Nephron progenitor cell (in vitro differentiated cells): ENCODE measurements around the gene USP22.

Experiments used
- DNase-seq: peaks from one replicate; pipeline ENCODE4 v3.0.0; 2021
- H3K27ac Mint-ChIP-seq: 2 replicates; pipeline ENCODE4 v1.8.0; 2021; ENCODE audit warnings: mild to moderate bottlenecking, moderate library complexity, mixed read lengths
- H3K27me3 Mint-ChIP-seq: 2 replicates; pipeline ENCODE4 v1.8.0; 2021; ENCODE audit warnings: mild to moderate bottlenecking, low read depth, mixed read lengths; ENCODE audit not compliant: poor library complexity
- H3K36me3 Mint-ChIP-seq: 2 replicates; pipeline ENCODE4 v1.8.0; 2021; ENCODE audit warnings: low read depth, mixed read lengths
- H3K4me1 Mint-ChIP-seq: 2 replicates; pipeline ENCODE4 v1.8.0; 2021; ENCODE audit warnings: mixed read lengths
- H3K4me3 Mint-ChIP-seq: 2 replicates; pipeline ENCODE4 v1.8.0; 2021; ENCODE audit warnings: mild to moderate bottlenecking, moderate library complexity, mixed read lengths
- H3K9me3 Mint-ChIP-seq: 2 replicates; pipeline ENCODE4 v1.8.0; 2021; ENCODE audit warnings: mild to moderate bottlenecking, moderate library complexity, mixed read lengths
- CTCF ChIP-seq: fragments of 200-600 bp; sonication (generic); IDR thresholded peaks from 2 replicates; pipeline ENCODE4 v1.5.0; 2021; ENCODE audit warnings: antibody characterized with exemption

Gene USP22

DNA sequence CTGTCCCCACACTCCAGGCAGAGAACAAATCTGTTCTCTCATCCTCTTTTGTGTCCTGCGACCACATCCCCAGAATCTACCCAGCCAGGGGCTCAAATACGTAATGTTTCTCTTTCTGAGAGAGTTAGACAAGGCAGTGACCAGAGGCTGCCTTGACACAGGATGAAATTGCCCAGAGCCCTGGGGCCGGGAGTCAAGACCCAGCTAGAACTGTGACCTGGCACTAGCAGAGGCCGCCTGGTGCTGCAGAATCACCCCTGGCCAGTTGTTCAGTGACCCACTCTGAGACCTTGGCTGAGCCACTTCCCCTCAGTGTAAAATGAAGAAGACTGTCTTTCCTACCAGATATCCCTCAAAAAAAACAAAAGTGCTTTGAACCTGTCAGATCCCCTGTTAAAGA is 72.5 kb downstream of the USP22 start:
- no peak for DNase-seq
- Mint-ChIP-seq H3K9me3 (no peaks in the 10 kb centered on the region), H3K4me3 (no peak overlapping the region), H3K4me1 (no peaks in the 10 kb centered on the region), H3K27ac (peak overlapping the region; percentile 26), H3K36me3 (peaks cover 50% of the 10 kb centered on the region), H3K27me3 (no peaks in the 10 kb centered on the region)
- TF ChIP-seq CTCF = no peak

DNA sequence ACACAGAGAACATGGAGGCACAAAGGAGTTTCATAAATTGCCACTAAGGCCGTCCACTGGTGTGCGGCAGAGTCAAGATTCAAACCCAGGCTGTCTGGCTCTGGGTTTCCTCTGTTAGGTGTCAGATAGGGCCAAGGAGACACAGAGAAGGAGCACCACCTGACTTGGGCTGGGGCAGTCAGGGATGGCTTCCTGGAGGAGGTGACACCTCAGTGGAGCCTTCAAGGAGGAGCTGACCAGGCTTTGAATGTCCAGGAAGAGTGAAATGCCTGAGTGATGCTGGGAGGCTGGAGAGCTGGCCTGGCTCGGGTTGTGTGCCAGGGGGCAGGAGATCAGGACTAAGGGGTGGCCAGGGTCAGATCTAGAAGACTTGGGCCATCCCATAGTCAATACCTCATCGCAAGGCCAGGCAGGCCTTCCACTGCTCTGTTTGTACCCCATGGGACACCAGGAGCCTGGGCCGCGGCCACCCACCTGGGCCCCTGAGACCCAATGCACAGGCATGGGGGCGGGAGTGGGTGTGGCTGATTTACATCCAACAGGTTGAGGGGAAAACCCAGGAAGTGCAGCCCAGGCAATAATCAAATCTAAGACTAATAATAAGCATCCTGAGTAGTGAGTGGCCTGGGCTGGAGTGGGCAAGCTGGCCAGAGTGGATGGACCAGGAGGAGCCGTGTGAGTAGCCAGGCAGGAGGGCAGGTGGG is 73.7 kb downstream of the USP22 start:
- Mint-ChIP-seq H3K36me3 (peaks cover 55% of the 10 kb centered on the region), H3K4me3 (no peak overlapping the region), H3K27me3 (no peaks in the 10 kb centered on the region), H3K9me3 (no peaks in the 10 kb centered on the region), H3K4me1 (no peaks in the 10 kb centered on the region), H3K27ac (no peak overlapping the region)
- DNase-seq = no peak
- TF ChIP-seq CTCF = no peak

GRCh38 chr17:20967776-20968175 is 75.0 kb downstream of the USP22 start:
- Mint-ChIP-seq H3K4me3 (no peak overlapping the region), H3K27me3 (no peaks in the 10 kb centered on the region), H3K9me3 (no peaks in the 10 kb centered on the region), H3K36me3 (peaks cover 56% of the 10 kb centered on the region), H3K4me1 (no peaks in the 10 kb centered on the region), H3K27ac (no peak overlapping the region)
- DNase-seq = no peak
- no peak for TF ChIP-seq CTCF

DNA sequence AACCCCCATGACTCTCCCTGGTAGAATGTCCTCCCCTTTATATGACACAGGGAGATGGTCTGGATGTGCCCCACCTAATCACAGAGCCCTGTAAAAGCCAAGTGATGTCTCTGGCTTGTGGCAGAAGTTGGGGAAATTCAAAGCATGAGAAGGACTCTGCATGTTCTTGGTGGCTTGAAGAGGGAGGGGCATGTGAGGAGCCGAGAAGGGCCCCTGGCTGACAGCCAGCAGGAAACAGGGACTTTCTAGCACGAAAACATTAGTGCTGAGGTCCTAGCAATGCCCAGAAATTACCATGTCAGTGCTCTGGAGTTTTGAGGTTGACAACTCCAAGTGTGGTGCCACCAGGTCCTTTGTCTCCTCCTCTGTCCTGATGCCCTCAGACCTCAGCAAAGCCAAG is 75.9 kb downstream of the USP22 start:
- Mint-ChIP-seq H3K27ac (no peak overlapping the region), H3K9me3 (no peaks in the 10 kb centered on the region), H3K4me3 (no peak overlapping the region), H3K27me3 (no peaks in the 10 kb centered on the region), H3K4me1 (no peaks in the 10 kb centered on the region), H3K36me3 (peaks cover 62% of the 10 kb centered on the region)
- DNase-seq = no peak
- no peak for TF ChIP-seq CTCF

- no peak overlapping the region for H3K27ac Mint-ChIP-seq
- H3K36me3 Mint-ChIP-seq = peaks cover 66% of the 10 kb centered on the region
- no peaks in the 10 kb centered on the region for H3K9me3 Mint-ChIP-seq
- TF ChIP-seq CTCF = no peak
- no peak for DNase-seq
- no peak overlapping the region for H3K4me3 Mint-ChIP-seq
- H3K27me3 Mint-ChIP-seq = no peaks in the 10 kb centered on the region
- no peaks in the 10 kb centered on the region for H3K4me1 Mint-ChIP-seq
Measured at GRCh38 chr17:20965492-20965891, 77.3 kb downstream of the USP22 start.

DNA sequence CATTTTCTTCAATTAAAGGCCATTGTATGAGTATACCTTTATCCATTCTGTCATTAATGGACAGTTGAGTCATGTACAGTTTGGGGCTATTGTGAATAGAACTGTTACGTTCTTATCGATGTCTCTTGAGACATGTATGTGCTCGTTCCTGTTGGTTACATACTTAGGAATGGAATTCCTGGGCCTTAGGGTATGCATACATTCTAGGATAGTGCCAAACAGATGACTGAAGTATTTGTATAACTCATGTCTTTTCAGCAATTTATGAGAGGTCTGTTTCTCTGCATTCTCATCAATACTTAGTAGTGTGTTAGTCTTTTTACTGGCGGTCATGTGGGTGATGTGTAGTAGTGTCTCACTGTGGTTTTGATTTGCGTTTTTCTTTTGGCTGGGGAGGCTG is 81.2 kb downstream of the USP22 start:
- no peak for DNase-seq
- H3K9me3 Mint-ChIP-seq = no peaks in the 10 kb centered on the region
- no peaks in the 10 kb centered on the region for H3K4me1 Mint-ChIP-seq
- peaks cover 92% of the 10 kb centered on the region for H3K36me3 Mint-ChIP-seq
- no peak overlapping the region for H3K27ac Mint-ChIP-seq
- H3K4me3 Mint-ChIP-seq = no peak overlapping the region
- H3K27me3 Mint-ChIP-seq = no peaks in the 10 kb centered on the region
- TF ChIP-seq CTCF = no peak
